Lung microvascular endothelial cell (primary cell): ENCODE measurements around the gene CHTF8. TPM values are rescaled to one million over a fixed set of nuclear protein-coding genes. Genes with fewer than 3 reads are reported as not detected.

Experiments
- DNase-seq, 2 donors: peaks; one replicate each; pipeline versions ENCODE4 v3.0.0 to v3.0.0-alpha.2; 2010; ENCODE audit warnings: low read depth in 2 of 2
- total RNA-seq: library from RNA; depleted of rRNA; stranded (reverse); fragments of >200 nt; gene quantifications from 2 replicates; pipeline ENCODE4 v1.2.1, GENCODE V29; 2014

CHTF8 gene
- total RNA-seq, 1 donor from 2014 or later, result 62.3 TPM

DNA sequence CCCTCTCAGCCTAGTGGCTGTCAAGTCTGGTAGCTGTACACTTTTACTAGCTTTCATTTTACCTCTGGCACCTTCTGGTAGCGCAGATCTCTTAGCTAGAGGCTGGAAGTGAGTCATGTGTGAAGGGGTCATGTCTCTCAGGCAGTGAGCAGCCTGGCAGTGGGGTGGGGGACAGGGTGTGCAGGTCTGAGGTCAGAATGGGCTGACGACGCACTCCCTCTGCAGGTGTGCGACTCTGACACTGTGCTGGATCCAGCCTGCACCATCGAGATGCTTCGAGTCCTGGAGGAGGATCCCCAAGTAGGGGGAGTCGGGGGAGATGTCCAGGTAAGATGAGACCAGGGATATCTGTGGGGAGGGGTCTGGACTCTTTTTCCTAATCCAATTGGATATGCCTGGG lies 19.2 kb downstream of the CHTF8 start:
- no peak for DNase-seq

DNA sequence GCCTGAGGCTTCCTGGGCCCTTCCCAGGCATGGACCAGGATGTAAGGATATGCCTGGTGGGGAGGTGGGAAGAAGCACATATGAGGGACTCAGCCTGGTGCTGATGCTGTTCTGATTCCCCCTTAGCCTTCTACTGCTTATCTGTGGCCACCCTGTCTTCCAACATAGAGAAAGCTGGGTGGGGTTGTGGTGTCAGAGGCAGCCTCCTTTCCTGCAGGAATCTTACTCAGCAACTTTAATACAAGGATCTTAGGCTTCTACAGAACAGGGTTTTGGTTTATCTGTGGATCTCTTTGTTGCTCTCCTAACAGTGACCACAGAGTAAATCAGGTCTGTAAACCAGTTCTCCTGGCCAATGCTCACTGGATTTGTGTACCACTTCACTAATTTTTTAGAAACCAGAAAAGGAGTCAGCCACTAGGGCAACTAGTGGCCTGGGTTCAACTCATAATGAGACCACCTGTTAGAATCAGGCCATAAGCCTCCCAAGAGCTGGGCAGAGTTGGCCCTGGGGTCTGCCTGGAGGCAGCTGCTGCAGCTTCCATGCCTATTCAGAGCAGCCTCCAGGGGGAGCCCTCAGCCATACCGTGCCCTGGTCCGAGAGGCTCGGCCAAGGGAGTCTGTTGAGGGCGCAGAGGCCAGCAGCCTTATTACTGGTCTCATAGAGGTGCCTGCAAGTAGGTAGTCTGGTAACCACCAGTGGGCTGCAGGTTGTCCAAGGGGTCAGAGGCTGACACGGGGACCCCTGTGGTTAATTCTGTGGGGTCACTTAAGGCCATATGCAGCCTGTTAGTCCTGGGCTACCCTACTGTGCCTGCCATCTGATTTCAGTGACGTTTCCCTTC lies 19.9 kb downstream of the CHTF8 start:
- peak; percentile 63 to 73 for DNase-seq

DNA sequence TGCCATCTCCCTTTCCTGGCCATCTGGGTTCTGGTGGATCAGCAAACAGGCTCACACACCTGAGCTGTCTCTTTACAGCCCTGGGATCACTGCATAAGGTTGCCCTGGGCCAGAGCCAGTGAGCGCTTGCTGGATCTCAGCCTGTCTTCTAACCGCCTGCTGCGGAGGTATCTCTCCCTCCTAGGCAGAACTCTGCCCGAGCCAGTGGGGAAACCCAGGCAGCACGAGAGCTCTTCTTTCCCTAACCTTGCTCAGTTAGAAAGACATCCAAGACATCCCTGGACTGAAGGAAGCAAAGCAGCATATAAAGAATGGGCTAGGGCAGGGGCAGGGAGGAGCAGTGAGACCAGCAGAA lies 20.5 kb downstream of the CHTF8 start:
- DNase-seq, result no peak

DNA sequence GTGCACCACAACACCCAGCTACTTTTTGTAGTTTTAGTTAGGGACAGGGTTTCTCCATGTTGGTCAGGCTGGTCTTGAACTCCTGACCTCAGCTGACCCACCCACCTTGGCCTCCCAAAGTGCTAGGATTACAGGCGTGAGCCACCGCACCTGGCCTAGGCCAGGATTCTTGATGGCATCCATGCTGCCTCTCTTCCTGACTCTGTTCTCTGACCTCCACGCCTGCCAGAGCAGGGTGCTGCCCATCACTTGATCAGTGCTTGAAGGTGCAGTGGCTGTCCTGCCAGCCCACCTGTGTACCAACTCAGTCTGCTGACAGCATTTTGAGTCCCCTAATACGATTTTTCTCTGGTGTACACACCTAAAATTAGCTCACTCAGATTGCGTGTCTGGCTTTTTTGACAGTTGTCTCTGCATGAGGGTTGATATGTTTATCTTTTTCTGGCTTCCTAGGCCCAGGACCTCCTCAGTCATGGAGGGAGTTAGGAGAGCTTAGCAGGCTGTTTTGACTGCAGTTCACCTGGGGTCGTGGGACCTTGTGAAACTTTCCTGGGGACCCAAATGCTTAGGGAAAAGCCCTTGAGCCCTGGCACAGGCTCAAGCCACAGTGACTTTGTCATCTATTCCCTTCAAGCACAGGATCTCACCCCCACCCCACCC lies 21.0 kb downstream of the CHTF8 start:
- DNase-seq, result no peak

DNA sequence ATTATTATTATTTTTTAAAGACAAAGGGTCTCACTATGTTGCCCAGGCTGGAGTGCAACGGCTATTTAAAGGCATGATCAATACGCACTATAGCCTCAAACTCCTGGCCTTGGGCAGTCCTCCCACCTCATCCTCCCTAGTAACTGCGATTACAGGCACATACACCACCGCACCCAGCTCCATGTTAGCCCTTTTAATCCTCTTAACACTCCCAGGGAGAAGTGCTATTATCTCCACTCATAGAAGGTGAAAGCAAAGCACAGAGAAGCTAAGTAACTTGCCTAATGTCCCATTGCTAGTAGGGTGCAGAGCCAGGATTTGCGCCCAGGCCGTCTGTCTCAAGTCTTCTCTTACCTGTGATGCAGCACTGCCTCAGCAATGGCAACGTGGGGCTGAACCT lies 22.0 kb downstream of the CHTF8 start:
- DNase-seq, result no peak

DNA sequence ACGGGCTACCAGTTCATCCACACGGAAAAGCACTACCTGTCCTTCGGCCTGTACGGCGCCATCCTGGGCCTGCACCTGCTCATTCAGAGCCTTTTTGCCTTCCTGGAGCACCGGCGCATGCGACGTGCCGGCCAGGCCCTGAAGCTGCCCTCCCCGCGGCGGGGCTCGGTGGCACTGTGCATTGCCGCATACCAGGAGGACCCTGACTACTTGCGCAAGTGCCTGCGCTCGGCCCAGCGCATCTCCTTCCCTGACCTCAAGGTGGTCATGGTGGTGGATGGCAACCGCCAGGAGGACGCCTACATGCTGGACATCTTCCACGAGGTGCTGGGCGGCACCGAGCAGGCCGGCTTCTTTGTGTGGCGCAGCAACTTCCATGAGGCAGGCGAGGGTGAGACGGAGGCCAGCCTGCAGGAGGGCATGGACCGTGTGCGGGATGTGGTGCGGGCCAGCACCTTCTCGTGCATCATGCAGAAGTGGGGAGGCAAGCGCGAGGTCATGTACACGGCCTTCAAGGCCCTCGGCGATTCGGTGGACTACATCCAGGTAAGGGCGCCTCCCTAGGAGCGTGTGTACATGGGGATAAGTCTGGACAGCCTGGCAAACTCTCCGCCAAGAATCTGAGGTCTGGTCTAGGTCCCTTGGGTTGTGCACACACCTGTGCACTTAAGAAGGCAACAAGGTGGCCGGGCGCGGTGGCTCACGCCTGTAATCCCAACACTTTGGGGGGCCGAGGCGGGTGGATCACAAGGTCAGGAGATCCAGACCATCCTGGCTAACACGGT lies 22.7 kb downstream of the CHTF8 start:
- no peak for DNase-seq

DNA sequence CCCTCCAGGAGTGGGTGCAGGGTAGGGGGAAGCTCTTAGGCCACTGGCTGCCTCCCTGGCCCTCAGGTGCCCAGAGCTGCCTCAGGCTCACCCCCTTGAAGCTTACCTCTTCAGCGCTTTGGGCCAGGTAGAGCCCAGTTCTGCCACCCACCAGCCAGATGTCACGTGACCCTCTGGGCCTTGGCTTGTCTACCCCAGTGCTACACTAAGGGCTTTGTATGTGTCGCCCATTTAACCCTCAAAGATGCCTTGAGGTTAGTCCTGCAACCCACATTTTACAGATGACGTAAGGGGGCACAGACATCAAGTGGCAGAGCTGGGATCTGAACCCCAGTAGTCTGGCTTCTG lies 23.5 kb downstream of the CHTF8 start:
- no peak for DNase-seq

DNA sequence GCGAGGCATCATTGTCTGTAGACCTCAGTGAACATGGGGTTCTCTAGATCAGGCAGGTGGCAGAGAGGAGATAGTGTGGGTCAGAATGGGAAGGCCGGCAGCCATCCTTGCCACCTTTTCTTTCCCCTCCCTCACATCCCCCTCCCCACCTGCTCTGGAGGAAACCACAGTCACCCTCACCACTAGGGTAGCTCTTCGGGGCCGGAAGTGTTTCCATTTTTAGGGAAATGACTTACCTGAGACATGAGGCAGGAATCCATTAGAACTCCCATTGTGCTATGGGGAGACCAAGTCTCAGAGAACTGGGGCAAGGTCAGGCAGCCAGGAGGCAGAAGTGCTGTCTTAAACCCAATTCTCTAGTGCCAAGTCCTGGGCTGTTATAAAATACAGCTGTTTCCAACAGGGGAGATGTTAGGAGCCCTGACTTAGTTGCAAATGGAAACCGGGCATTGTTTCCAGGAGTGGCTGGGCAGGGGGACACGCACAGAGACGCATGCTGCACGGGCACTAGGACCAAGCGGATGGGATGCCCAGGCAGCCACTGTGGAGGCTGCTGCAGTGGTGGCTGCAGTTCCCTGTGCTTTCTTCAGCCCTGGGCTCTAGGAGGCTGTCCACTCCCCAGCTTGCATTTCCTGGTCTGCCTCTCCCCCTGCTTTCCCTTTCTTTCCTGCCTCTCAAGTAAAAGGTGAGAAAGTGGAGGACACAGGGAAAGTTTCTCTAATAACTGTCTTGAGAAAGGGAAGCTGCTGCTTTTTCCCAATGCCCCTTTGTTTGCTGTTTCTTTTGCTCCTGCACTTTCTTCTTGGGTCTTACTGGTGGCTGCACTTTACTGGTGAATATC lies 24.1 kb downstream of the CHTF8 start:
- DNase-seq, result peak in 1 of 2 donors; percentile 28

DNA sequence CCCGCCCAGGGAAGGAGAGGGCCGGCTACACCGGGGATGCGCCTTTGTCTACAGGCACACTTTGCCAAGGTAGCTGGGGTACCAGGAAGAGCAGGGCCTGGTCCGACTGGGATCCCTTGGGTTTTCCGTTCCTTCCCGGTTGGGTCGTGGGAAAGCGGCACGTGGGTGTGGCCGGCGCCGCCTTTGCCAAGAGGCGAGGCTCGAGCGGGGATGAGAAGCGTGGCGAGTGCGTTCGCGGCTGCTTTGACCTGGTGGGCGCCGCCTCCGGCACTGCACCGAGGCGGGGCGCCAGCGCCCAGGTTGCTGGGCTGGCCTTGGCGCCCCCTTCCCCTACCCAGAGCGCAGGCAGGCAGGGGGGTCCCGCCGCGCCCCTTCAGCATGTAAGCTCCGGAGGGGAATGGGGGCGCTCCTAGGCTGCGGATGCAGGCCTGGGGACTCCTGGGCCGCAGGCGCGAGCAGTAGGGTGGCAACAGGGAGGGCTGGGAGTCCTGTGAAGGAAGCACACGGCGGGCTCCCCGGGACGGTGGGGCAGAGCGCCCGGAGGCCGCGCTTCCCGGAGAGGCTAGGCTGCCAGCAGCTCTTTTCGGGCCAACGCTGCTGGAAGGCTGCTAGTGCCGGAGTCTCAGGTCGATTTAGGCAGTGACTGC lies 24.9 kb downstream of the CHTF8 start:
- peak; percentile 13 to 44 for DNase-seq

DNA sequence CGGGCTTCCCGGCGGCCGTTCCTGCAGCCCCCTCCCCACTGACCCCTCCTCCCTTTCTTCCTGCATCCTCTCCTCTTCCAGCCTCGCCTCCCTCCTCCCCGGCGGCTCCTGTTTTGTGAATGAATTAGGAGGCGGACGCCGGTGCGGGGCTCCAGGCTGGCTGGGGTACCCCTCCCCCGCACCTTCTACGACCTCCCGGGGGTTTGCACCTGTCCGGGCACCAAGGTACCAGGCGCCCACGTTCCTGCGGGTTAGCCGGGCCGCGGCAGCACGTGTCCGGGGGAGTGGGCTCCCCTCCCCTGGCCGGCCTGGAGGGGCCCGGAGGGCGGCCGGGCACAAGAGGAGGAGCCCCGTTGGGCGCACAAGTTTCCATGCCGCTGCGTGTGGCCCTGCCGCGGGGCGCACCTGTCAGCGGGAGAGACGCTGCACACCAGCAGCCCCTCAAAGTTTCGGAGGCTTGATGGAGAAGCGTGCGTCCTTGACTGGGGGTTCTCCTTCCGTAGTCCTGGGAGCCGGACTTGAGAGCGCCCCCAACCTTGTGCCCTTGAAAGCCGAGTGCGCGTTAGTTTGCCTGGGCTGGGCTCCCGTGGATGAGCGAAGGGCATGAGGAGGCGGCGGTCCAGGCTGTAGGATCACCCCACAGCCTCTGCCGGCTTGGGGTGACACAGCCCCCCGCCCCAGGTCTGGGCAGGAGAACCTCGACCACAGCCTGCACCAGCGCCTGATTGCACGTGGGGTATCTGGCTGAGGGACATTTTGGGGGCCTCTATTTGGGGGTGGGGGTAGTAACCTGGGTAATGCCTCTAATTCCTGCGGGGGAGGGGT lies 25.7 kb downstream of the CHTF8 start:
- peak in 1 of 2 donors; percentile 25 for DNase-seq

DNA sequence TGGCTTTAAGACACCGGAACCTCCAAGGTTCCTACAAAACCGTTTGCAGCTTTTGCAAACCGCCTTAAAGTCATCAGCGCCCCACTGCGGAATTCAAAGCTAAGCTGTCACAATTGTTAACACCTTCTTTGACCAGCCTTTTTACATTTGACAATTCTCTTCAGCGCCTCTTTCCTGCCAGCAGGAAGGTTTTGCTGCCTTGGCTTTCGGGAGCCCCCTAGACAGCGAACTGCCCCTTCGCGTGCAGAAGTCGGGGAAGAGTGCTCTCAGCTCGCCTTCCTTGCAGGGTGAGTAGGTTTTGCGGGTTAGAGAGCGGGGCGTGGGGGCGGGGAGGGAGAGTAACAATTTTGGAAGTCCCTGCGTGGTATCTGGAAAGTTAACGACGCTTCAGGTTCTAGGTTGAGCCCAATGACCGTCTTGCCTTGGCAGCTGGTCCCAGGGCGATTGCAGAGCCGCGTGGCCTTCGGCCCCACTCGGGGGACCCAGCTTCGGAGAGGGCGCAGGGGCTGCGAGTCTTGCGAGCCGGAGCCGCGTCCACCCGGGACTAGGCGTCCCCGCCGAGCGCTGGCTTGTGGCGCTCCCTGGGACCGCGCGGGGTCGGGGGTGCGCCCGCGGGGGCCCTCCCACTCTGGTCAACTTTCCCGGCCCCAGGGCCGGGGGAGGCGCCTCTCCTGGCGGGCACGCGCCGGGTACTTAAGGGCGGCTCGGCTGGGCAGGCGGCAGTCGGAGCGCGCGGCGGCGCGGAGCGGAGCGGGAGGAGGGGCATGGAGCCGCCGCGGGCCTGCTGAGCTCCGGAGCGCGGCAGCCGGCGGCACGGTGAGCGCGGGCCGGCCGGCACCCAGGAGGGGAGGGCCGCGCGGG lies 26.7 kb downstream of the CHTF8 start, which contains the start of gene HAS3:
Gene HAS3, plus strand, starts transcription at position 153 of the 861 bp plus-strand sequence. CDS start 3,743 bp downstream, outside the sequence.
- peak; percentile 76 to 77 for DNase-seq

DNA sequence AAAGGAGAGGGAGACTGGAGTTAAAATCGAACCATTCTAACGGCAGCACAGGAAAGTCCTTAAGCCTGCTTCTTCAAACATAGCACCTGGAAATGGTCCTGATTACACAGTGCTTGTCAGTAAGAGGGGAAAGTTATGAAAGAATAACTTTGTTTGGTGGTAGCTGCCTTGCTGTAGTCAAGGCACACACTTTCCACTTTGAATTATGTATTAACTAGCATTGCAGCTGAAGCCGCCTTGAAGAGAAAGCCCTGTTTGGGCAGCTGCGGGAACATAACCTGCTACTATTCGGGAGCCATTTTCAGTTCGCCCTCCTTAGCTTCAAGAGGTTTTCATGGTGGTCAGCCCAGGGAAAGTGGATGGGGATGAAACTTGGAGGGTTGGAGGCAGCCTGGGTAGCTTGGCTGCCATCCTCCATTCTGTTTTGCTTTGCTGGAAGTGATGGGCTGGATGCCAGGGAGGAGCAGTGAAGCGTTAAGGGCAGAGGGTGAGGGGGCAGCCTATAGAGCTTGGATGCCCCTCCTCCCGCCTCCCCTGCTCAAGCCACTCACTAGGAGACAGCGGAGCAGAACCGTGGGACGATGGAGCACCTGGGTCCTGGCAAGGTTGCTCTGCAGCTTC lies 32.2 kb downstream of the CHTF8 start:
- no peak for DNase-seq

DNA sequence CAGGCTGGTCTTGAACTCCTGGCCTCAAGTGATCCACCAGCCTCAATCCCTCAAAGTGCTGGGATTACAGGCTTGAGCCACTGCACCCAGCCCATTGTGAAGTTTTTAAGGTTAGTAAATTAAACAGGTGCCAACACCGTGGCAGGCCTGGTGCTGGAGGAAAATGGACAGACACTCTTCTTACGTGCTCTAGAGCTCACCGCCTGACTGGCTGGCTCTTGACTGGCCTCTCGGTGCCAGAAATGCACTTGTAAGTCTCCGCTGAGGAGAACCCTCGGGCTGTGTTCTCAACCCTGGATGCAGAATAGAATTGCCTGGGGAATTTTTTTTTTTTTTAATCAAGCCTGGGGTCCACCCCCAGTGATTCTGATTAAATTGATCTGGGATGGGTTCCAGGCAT lies 37.2 kb downstream of the CHTF8 start:
- no peak for DNase-seq

DNA sequence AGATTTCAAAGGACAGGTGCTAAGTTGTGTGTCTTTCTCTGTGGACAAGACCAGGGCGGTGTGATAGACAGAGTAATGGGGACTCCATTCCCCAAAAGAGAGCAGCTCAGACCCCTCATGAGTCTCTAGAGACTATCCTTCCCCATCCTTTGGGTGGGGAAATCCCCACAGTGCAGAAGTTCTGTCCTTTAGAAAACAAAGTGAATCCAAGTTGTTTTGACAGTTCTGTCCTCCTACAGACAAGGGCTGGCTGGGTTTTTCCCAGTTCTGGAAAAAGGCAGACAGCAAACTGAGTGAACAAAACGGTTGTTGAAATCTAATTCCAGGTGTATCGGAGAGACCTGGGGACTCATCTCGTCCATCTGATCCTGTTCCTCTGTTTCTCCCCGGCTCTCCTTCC lies 37.9 kb downstream of the CHTF8 start:
- DNase-seq, result no peak

DNA sequence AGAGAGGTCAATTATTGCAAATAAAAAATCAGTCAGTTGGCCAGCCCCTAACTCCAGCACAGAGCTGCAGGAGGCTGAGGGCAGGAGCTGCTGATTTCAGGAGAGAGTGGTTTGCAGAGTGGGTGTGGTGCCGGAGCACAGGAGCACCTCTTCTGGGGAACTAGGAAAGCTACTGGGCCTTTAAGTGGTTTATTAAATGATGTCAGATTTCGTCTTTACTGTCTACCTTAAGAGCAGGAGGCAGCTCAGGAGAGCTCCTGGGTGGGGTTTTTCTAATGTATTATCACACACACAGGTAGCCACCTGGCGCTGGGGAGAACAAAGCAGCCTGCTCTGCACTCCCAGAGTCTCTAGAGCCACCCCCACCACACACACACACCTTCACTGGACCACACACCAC lies 38.4 kb downstream of the CHTF8 start:
- no peak for DNase-seq

DNA sequence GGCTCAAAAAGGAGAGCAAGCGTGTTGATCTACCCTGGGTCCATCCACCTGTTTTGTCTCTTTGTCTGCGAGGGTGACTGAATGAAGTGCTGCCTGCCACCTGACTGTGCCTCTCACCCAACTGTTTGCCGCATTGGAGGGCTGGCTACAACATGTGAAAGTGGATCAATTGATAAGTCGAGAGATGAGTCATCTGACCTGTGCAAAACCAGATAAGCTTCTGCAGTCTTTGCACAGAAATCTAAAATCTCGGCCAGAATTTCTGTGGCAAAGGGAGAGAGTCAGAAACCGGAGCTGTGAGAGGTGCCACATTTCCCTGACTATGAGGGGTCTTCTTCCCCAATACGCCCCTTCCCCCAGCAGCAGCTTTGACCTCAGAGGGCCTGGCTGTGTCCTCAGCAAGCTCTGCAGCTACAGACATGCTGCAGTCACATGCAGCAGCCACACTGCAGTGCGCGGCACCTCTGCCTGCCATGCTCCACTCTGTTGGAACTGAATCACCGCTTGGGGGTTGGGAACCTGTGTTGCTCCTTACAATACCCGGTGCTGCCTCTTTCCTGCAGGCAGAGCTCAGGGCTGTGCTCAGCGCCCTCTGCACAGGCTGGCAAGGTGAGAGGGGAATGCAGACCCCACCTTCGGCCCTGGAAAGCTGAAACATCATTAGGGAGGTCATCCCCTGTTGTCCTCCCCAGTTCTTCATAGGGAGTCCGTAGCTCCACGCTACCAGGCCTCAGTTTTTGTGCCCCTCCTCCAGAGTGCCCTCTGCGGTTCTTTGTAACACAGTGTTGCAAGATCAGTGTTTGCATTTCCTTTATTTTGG lies 43.1 kb downstream of the CHTF8 start:
- peak in 1 of 2 donors; percentile 12 for DNase-seq

DNA sequence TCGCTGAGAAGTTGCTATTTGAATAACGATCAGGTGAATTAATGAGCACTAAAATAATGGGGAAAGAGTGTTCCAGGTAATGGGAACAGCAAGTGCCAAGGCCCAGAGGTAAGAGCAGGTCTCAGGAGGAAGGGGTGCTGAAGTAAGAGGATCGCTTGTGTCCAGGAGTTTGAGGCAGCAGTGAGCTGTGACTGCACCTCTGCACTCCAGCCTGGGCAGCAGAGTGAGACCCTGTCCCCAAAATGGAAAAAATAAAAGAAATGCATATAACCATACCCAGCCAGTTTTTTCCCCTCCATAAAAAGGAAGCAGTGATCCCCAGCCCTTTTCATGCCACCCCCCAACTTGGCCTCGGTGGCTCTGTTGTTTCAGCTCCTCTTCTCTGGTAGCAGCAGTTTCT lies 43.7 kb downstream of the CHTF8 start:
- DNase-seq, result no peak

DNA sequence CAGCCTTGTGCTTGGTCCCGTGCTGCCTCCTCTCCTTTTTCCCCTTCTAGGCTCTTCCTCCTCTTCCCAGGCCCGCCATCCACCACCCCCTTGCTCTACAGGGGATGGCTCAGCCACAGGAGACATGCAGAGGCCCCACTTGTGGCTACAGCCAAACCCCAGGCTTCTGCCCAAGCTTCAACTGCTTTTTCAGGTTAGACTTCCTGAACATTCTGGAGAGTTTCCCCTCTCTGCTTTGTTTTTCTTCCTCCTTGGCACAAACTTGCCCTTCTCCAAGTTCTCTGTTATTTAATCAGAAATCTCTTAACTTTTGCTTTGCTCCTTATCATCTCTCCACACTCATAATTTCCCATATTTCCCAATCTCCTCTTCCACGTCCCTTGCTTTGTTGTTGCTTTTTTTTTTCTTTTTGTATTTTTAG lies 45.2 kb downstream of the CHTF8 start:
- DNase-seq, result peak in 1 of 2 donors; percentile 11
